ENCODE results near the gene ASIC2.

DNA sequence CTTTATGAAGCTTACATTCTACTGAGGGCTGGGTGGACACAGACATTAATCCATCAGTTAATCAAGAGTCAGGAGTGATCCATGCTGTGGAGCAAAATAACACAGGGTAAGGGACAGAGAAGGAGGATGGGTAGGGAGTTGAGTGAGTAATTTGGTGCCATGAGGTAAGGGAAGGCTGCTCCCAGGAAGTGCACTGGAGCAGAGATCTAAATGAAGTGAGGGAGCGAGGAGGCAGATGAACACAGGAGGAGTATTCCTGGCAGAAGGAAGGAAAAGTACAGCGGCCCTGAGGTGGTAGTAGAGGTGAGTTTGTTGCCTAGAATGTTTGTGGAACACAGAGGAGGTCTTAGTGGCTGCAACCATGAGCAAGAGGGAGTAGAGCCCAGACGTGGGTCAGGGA is 34.8 kb downstream of the ASIC2 start:
- TF ChIP-seq, protein P1, sequence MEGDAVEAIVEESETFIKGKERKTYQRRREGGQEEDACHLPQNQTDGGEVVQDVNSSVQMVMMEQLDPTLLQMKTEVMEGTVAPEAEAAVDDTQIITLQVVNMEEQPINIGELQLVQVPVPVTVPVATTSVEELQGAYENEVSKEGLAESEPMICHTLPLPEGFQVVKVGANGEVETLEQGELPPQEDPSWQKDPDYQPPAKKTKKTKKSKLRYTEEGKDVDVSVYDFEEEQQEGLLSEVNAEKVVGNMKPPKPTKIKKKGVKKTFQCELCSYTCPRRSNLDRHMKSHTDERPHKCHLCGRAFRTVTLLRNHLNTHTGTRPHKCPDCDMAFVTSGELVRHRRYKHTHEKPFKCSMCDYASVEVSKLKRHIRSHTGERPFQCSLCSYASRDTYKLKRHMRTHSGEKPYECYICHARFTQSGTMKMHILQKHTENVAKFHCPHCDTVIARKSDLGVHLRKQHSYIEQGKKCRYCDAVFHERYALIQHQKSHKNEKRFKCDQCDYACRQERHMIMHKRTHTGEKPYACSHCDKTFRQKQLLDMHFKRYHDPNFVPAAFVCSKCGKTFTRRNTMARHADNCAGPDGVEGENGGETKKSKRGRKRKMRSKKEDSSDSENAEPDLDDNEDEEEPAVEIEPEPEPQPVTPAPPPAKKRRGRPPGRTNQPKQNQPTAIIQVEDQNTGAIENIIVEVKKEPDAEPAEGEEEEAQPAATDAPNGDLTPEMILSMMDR (conservative IDR thresholded peaks at IDR 0.05; ENCODE audit: low read depth in 2 of 2), result no peak
- TF ChIP-seq EZH2 (IDR thresholded peaks at IDR 0.05; ENCODE audit: low read depth, unreplicated experiment) (no peak), ZNF114 (CRISPR knock-in tag; IDR thresholded peaks at IDR 0.05) (no peak), NANOG (IDR thresholded peaks at IDR 0.05; ENCODE audit: borderline replicate concordance) (no peak)
- TF ChIP-seq, protein P2, sequence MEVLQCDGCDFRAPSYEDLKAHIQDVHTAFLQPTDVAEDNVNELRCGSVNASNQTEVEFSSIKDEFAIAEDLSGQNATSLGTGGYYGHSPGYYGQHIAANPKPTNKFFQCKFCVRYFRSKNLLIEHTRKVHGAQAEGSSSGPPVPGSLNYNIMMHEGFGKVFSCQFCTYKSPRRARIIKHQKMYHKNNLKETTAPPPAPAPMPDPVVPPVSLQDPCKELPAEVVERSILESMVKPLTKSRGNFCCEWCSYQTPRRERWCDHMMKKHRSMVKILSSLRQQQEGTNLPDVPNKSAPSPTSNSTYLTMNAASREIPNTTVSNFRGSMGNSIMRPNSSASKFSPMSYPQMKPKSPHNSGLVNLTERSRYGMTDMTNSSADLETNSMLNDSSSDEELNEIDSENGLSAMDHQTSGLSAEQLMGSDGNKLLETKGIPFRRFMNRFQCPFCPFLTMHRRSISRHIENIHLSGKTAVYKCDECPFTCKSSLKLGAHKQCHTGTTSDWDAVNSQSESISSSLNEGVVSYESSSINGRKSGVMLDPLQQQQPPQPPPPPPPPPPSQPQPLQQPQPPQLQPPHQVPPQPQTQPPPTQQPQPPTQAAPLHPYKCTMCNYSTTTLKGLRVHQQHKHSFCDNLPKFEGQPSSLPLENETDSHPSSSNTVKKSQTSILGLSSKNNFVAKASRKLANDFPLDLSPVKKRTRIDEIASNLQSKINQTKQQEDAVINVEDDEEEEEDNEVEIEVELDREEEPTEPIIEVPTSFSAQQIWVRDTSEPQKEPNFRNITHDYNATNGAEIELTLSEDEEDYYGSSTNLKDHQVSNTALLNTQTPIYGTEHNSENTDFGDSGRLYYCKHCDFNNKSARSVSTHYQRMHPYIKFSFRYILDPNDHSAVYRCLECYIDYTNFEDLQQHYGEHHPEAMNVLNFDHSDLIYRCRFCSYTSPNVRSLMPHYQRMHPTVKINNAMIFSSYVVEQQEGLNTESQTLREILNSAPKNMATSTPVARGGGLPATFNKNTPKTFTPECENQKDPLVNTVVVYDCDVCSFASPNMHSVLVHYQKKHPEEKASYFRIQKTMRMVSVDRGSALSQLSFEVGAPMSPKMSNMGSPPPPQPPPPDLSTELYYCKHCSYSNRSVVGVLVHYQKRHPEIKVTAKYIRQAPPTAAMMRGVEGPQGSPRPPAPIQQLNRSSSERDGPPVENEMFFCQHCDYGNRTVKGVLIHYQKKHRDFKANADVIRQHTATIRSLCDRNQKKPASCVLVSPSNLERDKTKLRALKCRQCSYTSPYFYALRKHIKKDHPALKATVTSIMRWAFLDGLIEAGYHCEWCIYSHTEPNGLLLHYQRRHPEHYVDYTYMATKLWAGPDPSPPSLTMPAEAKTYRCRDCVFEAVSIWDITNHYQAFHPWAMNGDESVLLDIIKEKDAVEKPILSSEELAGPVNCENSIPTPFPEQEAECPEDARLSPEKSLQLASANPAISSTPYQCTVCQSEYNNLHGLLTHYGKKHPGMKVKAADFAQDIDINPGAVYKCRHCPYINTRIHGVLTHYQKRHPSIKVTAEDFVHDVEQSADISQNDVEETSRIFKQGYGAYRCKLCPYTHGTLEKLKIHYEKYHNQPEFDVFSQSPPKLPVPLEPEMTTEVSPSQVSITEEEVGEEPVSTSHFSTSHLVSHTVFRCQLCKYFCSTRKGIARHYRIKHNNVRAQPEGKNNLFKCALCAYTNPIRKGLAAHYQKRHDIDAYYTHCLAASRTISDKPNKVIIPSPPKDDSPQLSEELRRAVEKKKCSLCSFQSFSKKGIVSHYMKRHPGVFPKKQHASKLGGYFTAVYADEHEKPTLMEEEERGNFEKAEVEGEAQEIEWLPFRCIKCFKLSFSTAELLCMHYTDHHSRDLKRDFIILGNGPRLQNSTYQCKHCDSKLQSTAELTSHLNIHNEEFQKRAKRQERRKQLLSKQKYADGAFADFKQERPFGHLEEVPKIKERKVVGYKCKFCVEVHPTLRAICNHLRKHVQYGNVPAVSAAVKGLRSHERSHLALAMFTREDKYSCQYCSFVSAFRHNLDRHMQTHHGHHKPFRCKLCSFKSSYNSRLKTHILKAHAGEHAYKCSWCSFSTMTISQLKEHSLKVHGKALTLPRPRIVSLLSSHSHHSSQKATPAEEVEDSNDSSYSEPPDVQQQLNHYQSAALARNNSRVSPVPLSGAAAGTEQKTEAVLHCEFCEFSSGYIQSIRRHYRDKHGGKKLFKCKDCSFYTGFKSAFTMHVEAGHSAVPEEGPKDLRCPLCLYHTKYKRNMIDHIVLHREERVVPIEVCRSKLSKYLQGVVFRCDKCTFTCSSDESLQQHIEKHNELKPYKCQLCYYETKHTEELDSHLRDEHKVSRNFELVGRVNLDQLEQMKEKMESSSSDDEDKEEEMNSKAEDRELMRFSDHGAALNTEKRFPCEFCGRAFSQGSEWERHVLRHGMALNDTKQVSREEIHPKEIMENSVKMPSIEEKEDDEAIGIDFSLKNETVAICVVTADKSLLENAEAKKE (CRISPR knock-in tag; IDR thresholded peaks at IDR 0.05), result no peak
